ENCODE results near the gene PLCB4.

DNA sequence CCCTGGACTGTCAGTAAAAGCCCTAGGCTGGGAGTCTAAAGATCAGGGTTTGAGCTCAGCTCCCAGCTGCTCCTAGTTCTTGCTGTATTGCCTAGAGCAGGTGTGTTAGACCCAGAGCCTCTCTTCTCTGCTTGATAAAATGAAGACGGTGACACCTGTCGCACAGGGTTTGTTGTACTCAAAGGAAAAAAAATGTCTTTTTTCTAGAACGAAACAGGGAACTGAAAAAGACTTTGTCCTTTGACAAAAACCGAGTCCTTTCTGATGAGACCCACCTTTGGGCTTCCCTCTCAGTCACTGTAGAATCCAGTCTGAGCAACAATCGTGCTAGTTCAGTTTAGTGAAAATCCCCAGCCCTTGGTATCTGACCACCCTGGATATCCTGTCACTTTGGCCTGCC lies 343.4 kb downstream of the PLCB4 start:
- TF ChIP-seq, protein P1, sequence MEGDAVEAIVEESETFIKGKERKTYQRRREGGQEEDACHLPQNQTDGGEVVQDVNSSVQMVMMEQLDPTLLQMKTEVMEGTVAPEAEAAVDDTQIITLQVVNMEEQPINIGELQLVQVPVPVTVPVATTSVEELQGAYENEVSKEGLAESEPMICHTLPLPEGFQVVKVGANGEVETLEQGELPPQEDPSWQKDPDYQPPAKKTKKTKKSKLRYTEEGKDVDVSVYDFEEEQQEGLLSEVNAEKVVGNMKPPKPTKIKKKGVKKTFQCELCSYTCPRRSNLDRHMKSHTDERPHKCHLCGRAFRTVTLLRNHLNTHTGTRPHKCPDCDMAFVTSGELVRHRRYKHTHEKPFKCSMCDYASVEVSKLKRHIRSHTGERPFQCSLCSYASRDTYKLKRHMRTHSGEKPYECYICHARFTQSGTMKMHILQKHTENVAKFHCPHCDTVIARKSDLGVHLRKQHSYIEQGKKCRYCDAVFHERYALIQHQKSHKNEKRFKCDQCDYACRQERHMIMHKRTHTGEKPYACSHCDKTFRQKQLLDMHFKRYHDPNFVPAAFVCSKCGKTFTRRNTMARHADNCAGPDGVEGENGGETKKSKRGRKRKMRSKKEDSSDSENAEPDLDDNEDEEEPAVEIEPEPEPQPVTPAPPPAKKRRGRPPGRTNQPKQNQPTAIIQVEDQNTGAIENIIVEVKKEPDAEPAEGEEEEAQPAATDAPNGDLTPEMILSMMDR (conservative IDR thresholded peaks at IDR 0.05; ENCODE audit: low read length), result no peak
- TF ChIP-seq EZH2phosphoT487 (IDR thresholded peaks at IDR 0.05; ENCODE audit: borderline replicate concordance), result no peak
